Fibroblast of lung (primary cell): Measurements from ENCODE around the gene NAP1L4. TPM values are rescaled to one million over a fixed set of nuclear protein-coding genes. Genes with fewer than 3 reads are reported as not detected.

Experiments
- DNase-seq, 2 donors: peaks; one replicate each; pipeline versions ENCODE4 v3.0.0 to v3.0.0-alpha.2; 2010; ENCODE audit warnings: low read depth in 2 of 2
- H2AFZ ChIP-seq: 2 replicates; pipeline ENCODE4 v1.5.1; 2012; ENCODE audit warnings: low read length, control low read depth, inconsistent platforms
- H3K27ac ChIP-seq: 2 replicates; pipeline ENCODE4 v1.5.1; 2011; ENCODE audit warnings: low read length, control low read depth; ENCODE audit not compliant: insufficient read depth
- H3K27me3 ChIP-seq: 2 replicates; pipeline ENCODE4 v1.5.1; 2011; ENCODE audit warnings: mild to moderate bottlenecking, low read length; ENCODE audit not compliant: control insufficient read depth, insufficient read depth
- H3K36me3 ChIP-seq: 2 replicates; pipeline ENCODE4 v1.5.1; 2011; ENCODE audit warnings: low read length; ENCODE audit not compliant: control insufficient read depth, insufficient read depth
- H3K4me1 ChIP-seq: 2 replicates; pipeline ENCODE4 v1.5.1; 2011; ENCODE audit warnings: low read length; ENCODE audit not compliant: control insufficient read depth, insufficient read depth; ENCODE audit errors: extremely low read depth
- H3K4me2 ChIP-seq: 2 replicates; pipeline ENCODE4 v1.5.1; 2011; ENCODE audit warnings: low read length, control low read depth; ENCODE audit not compliant: insufficient read depth; ENCODE audit errors: extremely low read depth
- H3K4me3 ChIP-seq, 4 experiments: fragments of 200-600 bp in 1 of 4; sonication (generic) in 1 of 4; replicated peaks in 1 of 4; 2 replicates each; pipeline ENCODE4 v1.5.1; 2011 to 2016; ENCODE audit warnings: low read length in 4 of 4, low read depth in 3 of 4, mild to moderate bottlenecking in 3 of 4, control low read depth in 2 of 4, inconsistent platforms in 1 of 4, mixed read lengths in 1 of 4; ENCODE audit not compliant: insufficient read depth in 1 of 4; ENCODE audit errors: control extremely low read depth in 1 of 4
- H3K79me2 ChIP-seq: 2 replicates; pipeline ENCODE4 v1.5.1; 2012; ENCODE audit warnings: mild to moderate bottlenecking, low read length, inconsistent platforms; ENCODE audit not compliant: control insufficient read depth, insufficient read depth
- H3K9ac ChIP-seq: 2 replicates; pipeline ENCODE4 v1.5.1; 2011; ENCODE audit warnings: mild to moderate bottlenecking, low read length, control low read depth; ENCODE audit not compliant: insufficient read depth
- H3K9me3 ChIP-seq: 2 replicates; pipeline ENCODE4 v1.5.1; 2012; ENCODE audit warnings: low read depth, low read length; ENCODE audit not compliant: control insufficient read depth, insufficient read depth
- H4K20me1 ChIP-seq: 2 replicates; pipeline ENCODE4 v1.5.1; 2011; ENCODE audit warnings: low read length; ENCODE audit not compliant: control insufficient read depth, insufficient read depth; ENCODE audit errors: extremely low read depth
- EZH2 ChIP-seq: IDR thresholded peaks from 2 replicates; pipeline ENCODE4 v1.5.1; 2012; ENCODE audit warnings: low read length, control low read depth, mild to moderate bottlenecking; ENCODE audit errors: missing control alignments
- polyA plus RNA-seq, 2 donors: library from polyadenylated mRNA; depleted of rRNA in 1 of 2; stranded (reverse) in 1 of 2; unstranded in 1 of 2; fragments of >200 nt; gene quantifications; 2 replicates each; pipeline ENCODE4 v1.2.1, GENCODE V29; 2011 to 2012; ENCODE audit warnings: missing spikeins in 1 of 2
- total RNA-seq: library from RNA; depleted of rRNA; stranded (reverse); fragments of >200 nt; gene quantifications from 2 replicates; pipeline ENCODE4 v1.2.1, GENCODE V29; 2014
- TF ChIP-seq, protein P1 (sequence below), 2 donors: IDR thresholded peaks in 1 of 2; conservative IDR thresholded peaks in 1 of 2; 1 replicate in 1 of 2; 2 replicates in 1 of 2; pipeline ENCODE4 v1.5.1; 2011 to 2012; ENCODE audit warnings: low read length in 2 of 2, control low read depth in 1 of 2, inconsistent platforms in 1 of 2, low read depth in 1 of 2, mild to moderate bottlenecking in 1 of 2

Gene NAP1L4
- total and polyA plus RNA-seq, 2 donors (not counting 1 experiment from before 2014, with no cell fraction given), result 79.5 to 113 TPM

DNA sequence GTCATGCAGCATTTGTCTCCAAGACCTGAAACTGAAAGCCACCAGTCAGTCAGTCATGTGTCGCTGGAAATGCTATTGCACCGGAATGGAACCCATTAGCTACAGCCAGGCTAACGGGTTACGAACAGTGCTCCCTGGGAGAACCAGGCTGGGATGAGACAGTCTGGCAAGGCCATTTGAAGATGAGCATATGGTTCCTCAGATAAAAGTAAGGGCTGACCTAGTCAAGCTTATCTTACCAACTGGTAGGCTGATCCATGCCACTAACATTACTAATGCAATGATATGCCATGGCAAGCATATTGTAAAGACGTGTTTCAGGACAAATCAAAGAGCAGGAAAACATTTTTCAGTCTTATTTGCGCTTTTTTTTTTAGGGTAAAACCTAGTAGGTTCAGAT is 28.4 kb downstream of the NAP1L4 start:
- Histone ChIP-seq H3K9me3 (no peaks in the 10 kb centered on the region), H3K4me1 (no peaks in the 10 kb centered on the region), H3K27ac (no peak overlapping the region), H2AFZ (no peak overlapping the region), H3K9ac (no peak overlapping the region), H3K36me3 (peaks cover 31% of the 10 kb centered on the region), H3K27me3 (no peaks in the 10 kb centered on the region), H3K4me2 (no peak overlapping the region), H3K4me3 (no peak overlapping the region), H4K20me1 (no peaks in the 10 kb centered on the region), H3K79me2 (peaks cover 26% of the 10 kb centered on the region)
- TF ChIP-seq, protein P1, sequence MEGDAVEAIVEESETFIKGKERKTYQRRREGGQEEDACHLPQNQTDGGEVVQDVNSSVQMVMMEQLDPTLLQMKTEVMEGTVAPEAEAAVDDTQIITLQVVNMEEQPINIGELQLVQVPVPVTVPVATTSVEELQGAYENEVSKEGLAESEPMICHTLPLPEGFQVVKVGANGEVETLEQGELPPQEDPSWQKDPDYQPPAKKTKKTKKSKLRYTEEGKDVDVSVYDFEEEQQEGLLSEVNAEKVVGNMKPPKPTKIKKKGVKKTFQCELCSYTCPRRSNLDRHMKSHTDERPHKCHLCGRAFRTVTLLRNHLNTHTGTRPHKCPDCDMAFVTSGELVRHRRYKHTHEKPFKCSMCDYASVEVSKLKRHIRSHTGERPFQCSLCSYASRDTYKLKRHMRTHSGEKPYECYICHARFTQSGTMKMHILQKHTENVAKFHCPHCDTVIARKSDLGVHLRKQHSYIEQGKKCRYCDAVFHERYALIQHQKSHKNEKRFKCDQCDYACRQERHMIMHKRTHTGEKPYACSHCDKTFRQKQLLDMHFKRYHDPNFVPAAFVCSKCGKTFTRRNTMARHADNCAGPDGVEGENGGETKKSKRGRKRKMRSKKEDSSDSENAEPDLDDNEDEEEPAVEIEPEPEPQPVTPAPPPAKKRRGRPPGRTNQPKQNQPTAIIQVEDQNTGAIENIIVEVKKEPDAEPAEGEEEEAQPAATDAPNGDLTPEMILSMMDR (conservative IDR thresholded peaks at IDR 0.05 in 1 of 2, IDR thresholded peaks at IDR 0.05 in 1 of 2; ENCODE audit: low read depth in 1 of 2, low read length in 2 of 2), result no peak
- no peak for TF ChIP-seq EZH2
- DNase-seq, result no peak

DNA sequence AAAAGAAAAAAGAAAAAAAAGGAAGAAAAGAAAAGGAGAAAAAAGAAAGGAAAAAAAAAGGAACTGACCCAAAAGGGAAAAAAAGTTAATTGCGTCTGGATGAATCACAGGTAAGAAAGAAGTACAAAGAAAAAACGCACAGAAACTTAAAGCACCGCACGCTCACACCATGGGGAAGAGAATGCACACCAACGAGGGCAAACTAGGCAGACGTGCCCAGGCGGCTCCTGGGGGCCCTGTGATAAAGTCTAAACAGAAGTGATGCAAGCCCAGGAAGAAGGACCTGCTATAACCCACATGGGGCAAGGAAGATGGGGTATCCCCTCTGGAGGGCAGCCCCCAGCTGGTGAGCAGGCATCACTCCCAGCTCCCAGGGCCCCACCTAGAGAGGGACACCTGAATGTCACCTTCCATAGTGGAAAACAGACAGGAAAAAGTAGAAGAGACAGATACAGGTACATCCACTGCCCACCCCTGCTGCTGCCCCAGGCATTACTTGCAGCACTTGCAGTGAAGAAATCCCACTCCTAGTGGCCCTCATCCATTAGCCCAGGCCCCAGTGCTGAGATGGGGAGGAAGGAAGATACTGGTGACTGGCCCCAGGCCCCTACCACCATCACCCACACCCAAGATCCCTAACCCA is 28.9 kb downstream of the NAP1L4 start:
- DNase-seq, result no peak
- no peaks in the 10 kb centered on the region for H3K27me3 ChIP-seq
- peaks cover 24% of the 10 kb centered on the region for H3K79me2 ChIP-seq
- no peak for TF ChIP-seq EZH2
- TF ChIP-seq, protein P1 (conservative IDR thresholded peaks at IDR 0.05 in 1 of 2, IDR thresholded peaks at IDR 0.05 in 1 of 2; ENCODE audit: low read depth in 1 of 2, low read length in 2 of 2), result no peak
- no peak overlapping the region for H3K27ac ChIP-seq
- no peak overlapping the region for H2AFZ ChIP-seq
- no peak overlapping the region for H3K4me3 ChIP-seq
- peaks cover 29% of the 10 kb centered on the region for H3K36me3 ChIP-seq
- H3K9ac ChIP-seq, result no peak overlapping the region
- H3K4me2 ChIP-seq, result no peak overlapping the region
- no peaks in the 10 kb centered on the region for H4K20me1 ChIP-seq
- no peaks in the 10 kb centered on the region for H3K4me1 ChIP-seq
- H3K9me3 ChIP-seq, result no peaks in the 10 kb centered on the region

DNA sequence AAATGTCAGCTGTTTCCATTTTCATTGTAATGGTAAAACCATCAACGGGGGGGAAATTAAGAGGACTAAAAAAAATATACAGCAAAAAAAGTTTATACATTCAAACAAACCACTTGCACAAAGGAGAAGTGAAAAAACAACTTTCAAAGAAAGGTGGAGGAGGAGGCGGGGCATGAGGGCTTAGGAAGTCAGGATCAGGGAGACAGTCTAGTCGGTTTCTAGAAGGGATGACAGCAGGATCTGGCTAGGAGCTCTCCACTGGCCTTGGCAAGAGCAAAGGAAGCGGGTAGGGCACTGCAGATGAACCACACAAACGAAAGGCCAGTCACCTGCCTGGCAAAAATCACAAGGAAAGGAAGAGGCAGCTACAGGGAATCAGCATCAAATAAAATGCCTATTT is 31.0 kb downstream of the NAP1L4 start:
- no peak overlapping the region for H3K9ac ChIP-seq
- TF ChIP-seq EZH2, result no peak
- TF ChIP-seq, protein P1 (conservative IDR thresholded peaks at IDR 0.05 in 1 of 2, IDR thresholded peaks at IDR 0.05 in 1 of 2; ENCODE audit: low read depth in 1 of 2, low read length in 2 of 2), result no peak
- DNase-seq, result no peak
- H3K79me2 ChIP-seq, result peaks cover 20% of the 10 kb centered on the region
- H3K36me3 ChIP-seq, result peaks cover 25% of the 10 kb centered on the region
- H3K27me3 ChIP-seq, result no peaks in the 10 kb centered on the region
- no peaks in the 10 kb centered on the region for H3K4me1 ChIP-seq
- no peak overlapping the region for H3K27ac ChIP-seq
- no peak overlapping the region for H2AFZ ChIP-seq
- H4K20me1 ChIP-seq, result no peaks in the 10 kb centered on the region
- H3K9me3 ChIP-seq, result no peaks in the 10 kb centered on the region
- no peak overlapping the region for H3K4me2 ChIP-seq
- H3K4me3 ChIP-seq, result no peak overlapping the region
